ENCODE data around the gene CREB5.

The CREB5 gene

GRCh38 chr7:28684650-28685241 lies 272.4 kb downstream of the CREB5 start:
- DNase-seq (ENCODE audit: low read depth) = no peak

DNA sequence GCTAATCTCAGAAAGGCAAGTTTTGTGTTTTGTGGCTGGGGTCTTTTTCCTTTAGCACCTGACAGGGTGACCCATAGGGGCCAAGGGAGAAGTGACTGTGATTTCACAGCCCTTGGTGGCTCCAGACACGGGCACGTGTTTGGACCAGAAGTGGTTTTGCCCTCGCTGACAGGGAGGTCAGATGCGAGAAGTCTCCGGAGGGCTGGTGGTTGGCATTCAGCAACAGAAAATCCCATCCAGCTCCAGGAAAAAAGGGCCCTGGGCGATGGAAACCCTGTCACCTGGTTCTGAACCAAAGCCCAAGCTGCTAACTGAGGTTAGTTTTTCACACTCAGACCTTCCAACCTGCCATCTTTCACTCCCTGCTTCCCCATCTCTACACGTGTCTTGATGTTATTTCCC lies 272.9 kb downstream of the CREB5 start:
- no peak for DNase-seq (ENCODE audit: low read depth)

- DNase-seq (ENCODE audit: low read depth) = no peak
These were observed 273.5 kb downstream of the CREB5 start for GRCh38 chr7:28685644-28686417.

- no peak for DNase-seq (ENCODE audit: low read depth)
These were observed 274.1 kb downstream of the CREB5 start for GRCh38 chr7:28686418-28686800.

DNA sequence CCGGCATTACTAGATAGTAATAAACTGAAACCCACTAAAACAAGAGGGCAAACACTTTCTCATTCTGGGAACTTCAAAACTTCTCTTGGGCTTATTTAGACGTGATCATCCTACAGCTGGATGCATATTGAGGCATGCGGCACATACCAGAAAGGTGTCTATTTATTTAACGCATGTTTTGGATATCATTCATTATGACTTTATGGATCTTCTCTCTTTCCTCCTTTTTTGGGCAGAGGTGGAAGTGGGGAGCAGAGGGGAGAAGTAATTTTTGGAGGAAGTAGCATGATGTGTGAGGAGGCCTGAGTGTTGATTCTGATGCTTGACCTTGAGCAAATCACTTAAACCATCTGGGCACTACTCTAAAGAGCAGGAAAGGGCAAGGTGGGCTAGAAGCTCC lies 275.2 kb downstream of the CREB5 start:
- DNase-seq (ENCODE audit: low read depth) = no peak

- no peak for DNase-seq (ENCODE audit: low read depth)
These were observed 275.9 kb downstream of the CREB5 start for GRCh38 chr7:28688174-28688573.

GRCh38 chr7:28688651-28689050 lies 276.3 kb downstream of the CREB5 start:
- no peak for DNase-seq (ENCODE audit: low read depth)

- no peak for DNase-seq (ENCODE audit: low read depth)
These were observed 283.3 kb downstream of the CREB5 start for GRCh38 chr7:28695300-28696295.

GRCh38 chr7:28697913-28698563 lies 285.7 kb downstream of the CREB5 start:
- no peak for DNase-seq (ENCODE audit: low read depth)

- DNase-seq (ENCODE audit: low read depth) = no peak
These were observed 286.5 kb downstream of the CREB5 start for GRCh38 chr7:28698840-28699239.

DNA sequence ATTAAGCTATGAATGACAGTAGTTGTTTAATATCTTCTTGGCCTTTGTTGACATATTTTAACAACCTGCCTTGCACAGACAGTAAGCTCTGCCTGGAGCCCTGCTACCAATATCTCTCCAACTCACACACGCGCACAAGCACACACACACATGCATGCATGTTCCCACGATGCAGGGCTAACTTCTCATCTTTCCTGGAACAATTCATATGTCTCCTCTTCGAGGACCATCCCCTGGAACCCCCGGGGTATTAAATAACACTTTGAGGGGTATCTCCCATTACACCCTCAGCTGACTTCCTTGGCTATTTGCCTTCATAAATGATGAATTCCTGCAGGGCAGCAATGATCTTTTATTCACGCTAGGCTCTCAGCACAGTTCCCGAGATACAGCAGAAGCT lies 287.8 kb downstream of the CREB5 start:
- DNase-seq (ENCODE audit: low read depth) = no peak

GRCh38 chr7:28700790-28701203 lies 288.5 kb downstream of the CREB5 start:
- DNase-seq (ENCODE audit: low read depth) = no peak

DNA sequence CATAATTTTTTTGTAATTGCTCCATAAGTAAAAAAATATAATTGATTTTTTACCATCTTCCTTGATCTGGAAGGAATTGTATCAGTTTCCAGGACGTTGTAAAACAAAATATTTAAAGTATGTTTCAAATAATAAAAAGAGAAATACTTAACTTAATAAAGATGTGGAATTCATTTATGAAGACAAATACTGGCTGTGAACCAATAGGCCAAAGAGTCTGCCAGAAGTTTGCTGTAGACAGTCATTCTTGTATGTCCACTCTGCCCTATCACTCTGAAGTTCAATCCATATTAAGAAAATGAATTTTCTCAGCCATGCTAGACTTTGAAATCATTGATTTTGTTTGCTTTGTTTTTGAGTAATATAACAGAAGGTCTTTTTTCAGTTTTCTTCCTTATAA lies 289.4 kb downstream of the CREB5 start:
- DNase-seq (ENCODE audit: low read depth) = no peak

GRCh38 chr7:28702171-28702570 lies 289.9 kb downstream of the CREB5 start:
- no peak for DNase-seq (ENCODE audit: low read depth)

DNA sequence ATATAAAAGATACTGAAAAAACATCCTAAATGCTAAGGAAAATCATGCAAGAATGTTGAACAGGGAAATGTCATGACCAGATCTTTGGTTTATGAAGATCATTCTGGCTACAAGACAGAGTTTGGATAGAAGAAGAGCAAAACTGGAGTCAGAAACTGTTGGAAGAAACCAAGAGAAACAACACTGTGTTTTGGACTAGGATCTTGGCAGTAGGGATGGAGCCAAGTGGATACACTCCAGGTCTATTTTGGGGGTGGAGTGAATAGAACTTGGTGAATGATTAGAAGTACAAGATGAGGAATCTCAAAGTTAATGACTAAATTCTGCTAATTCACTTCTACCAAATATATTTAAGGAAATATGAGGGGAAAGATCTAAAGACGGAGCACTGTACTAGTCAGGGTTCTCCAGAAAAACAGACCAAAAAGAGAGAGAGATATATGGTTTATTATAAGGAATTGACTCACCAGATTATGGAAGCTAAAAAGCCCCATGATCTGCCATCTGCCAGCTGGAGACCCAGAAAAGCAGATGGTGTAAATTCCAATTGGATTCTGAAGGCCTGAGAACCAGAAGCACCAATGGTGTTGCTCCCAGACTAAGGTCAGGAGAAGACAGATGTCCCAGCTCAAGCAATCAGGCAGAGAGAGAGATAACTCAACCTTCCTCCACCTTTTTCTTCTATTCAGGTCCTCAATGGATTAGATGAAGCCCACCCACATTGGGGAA lies 290.9 kb downstream of the CREB5 start:
- no peak for DNase-seq (ENCODE audit: low read depth)

DNA sequence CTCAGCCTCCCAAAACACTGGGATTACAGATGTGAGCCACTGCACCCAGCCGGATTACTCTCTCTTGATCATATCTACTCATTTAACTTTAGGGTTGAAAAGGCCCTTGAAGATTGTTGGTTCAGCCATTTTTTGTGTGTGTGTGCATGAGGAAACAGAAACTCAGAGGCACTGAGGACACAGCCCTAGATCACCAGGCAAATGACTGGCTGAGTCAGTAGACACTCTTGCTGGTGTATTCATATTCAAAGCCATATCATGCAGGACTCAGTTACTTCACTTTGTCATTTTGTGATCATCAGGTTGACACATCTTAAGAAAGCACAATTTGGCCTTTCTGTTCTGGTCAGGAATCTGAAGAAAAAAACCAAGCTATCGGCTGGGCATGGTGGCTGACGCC lies 292.4 kb downstream of the CREB5 start:
- DNase-seq (ENCODE audit: low read depth) = no peak

- DNase-seq (ENCODE audit: low read depth) = no peak
These were observed 293.0 kb downstream of the CREB5 start for GRCh38 chr7:28705350-28705749.

GRCh38 chr7:28706584-28706983 lies 294.3 kb downstream of the CREB5 start:
- DNase-seq (ENCODE audit: low read depth) = no peak

DNA sequence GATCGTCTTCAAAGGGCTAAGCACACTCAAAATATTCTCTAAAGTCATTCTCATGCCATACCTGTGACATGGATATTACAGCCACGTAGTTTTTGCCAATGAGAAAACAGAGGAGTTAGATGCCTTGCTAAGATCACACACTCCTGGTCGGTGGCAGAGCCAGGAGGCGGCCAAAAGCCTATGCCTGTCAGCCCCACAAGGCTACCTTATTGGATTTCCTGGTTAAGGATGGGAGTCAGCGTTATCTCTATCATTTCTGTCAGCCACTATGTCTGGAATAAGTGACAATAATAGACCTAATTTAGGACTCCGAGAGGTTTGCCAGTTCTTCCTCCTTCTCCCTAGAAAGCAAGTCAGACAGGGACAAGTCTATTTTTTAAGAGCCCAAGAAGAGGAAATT lies 295.0 kb downstream of the CREB5 start:
- no peak for DNase-seq (ENCODE audit: low read depth)

GRCh38 chr7:28708033-28708951 lies 296.0 kb downstream of the CREB5 start:
- DNase-seq (ENCODE audit: low read depth) = no peak

Measured in activated gamma-delta T cell treated with anti-CD3 and anti-CD28 coated beads, Interleukin-2, amount 50 U/mL, for 16 hours (primary cell).